Muscle layer of duodenum (tissue), 2 donors: ENCODE data around the gene ZNF423.

Experiments used
- H3K27ac ChIP-seq: one replicate; pipeline ENCODE4 v1.7.0; 2013; ENCODE audit warnings: mild to moderate bottlenecking, low read length
- H3K27me3 ChIP-seq: one replicate; pipeline ENCODE4 v1.7.0; 2013; ENCODE audit warnings: low read depth, mild to moderate bottlenecking, control low read depth, low read length
- H3K36me3 ChIP-seq, 2 donors: one replicate each; pipeline ENCODE4 v1.7.0; 2013; ENCODE audit warnings: low read length in 2 of 2, control low read depth in 1 of 2, mild to moderate bottlenecking in 1 of 2; ENCODE audit not compliant: insufficient read depth in 2 of 2, control insufficient read depth in 1 of 2
- H3K4me1 ChIP-seq, 2 donors: one replicate each; pipeline ENCODE4 v1.7.0; 2013; ENCODE audit warnings: low read length in 2 of 2, mild to moderate bottlenecking in 2 of 2, control low read depth in 1 of 2, moderate library complexity in 1 of 2; ENCODE audit not compliant: insufficient read depth in 2 of 2, control insufficient read depth in 1 of 2
- H3K4me3 ChIP-seq, 2 donors: one replicate each; pipeline ENCODE4 v1.7.0; 2013; ENCODE audit warnings: low read length in 2 of 2, low read depth in 1 of 2, mild to moderate bottlenecking in 1 of 2
- H3K9me3 ChIP-seq, 2 donors: one replicate each; pipeline ENCODE4 v1.7.0; 2013; ENCODE audit warnings: low read length in 2 of 2, control low read depth in 1 of 2, mild to moderate bottlenecking in 1 of 2; ENCODE audit not compliant: control insufficient read depth in 1 of 2
- donor health status: healthy.

Gene ZNF423

DNA sequence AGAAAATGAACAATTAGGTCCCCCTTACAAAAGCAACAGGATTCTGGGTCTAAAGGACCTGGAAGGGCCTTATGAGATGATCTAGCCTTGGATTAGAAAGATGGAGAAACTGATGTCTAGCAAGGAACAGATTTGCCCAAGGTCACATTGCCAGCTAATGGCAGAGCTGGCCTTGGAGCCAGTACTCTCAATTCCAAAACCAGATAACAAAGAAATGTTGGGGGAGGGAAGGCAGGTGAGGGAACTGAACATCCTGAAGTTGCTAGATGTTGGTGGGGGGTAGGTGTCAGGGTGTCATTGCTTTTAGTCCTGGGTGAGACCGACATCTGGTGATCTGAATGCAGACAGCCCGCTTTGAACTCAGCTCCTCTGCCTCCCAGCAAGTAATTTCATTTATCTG lies 11.3 kb upstream of the ZNF423 start:
- H3K27ac ChIP-seq, result no peak overlapping the region
- H3K27me3 ChIP-seq, result no peaks in the 10 kb centered on the region
- no peaks in the 10 kb centered on the region for H3K9me3 ChIP-seq
- H3K4me1 ChIP-seq, result peaks cover 0 to 10% of the 10 kb centered on the region in 2 donors
- H3K36me3 ChIP-seq, result no peaks in the 10 kb centered on the region
- no peak overlapping the region for H3K4me3 ChIP-seq

DNA sequence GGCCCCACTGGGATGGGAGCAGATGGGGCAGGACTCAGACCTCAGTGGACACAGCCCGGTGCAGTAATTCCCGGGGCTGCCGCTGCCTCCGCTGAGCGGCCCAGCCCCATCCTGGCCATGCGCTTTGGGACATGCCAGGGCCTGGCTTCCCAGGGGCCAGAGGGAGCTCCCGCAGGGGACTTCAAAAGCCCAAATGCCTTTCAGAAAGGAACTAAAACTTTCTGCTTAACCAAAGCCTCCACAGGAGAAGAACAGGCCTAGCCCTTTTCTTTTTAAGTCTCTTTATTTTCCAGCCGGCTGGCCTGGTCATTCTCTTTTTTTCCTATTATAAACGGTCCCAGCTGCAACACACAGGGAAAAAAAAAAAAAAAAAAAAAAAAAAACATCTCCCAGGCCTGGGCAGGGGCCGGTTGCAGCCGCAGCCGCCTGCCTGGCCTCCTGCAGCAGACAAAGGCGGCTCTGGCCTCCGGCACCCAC lies 10.7 kb upstream of the ZNF423 start:
- no peak overlapping the region for H3K27ac ChIP-seq
- H3K36me3 ChIP-seq, result no peaks in the 10 kb centered on the region
- H3K27me3 ChIP-seq, result no peaks in the 10 kb centered on the region
- peaks cover 0 to 10% of the 10 kb centered on the region in 2 donors for H3K4me1 ChIP-seq
- H3K4me3 ChIP-seq, result no peak overlapping the region
- H3K9me3 ChIP-seq, result no peaks in the 10 kb centered on the region

DNA sequence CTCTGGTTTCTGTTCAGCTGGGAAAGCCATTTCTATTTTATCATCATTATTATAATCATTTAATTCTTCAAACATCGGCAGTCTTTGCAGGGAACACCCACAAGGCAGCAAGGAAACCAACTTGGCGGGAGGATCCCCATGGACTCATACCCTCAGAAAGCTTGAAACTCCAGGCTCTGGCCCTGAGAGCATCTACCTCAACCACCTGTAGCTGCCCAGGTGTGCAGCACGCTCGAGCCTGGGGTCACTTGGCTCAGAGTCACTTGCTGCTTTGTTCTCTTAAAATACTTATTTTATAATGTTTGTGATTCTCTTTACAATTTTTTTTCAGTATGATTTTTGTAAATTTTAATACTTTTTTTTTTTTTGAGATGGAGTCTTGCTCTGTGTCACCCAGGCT lies 6.8 kb upstream of the ZNF423 start:
- H3K4me1 ChIP-seq, result peaks cover 0 to 18% of the 10 kb centered on the region in 2 donors
- H3K27me3 ChIP-seq, result peaks cover 6% of the 10 kb centered on the region
- no peaks in the 10 kb centered on the region for H3K36me3 ChIP-seq
- H3K4me3 ChIP-seq, result no peak overlapping the region
- no peak overlapping the region for H3K27ac ChIP-seq
- no peaks in the 10 kb centered on the region for H3K9me3 ChIP-seq

DNA sequence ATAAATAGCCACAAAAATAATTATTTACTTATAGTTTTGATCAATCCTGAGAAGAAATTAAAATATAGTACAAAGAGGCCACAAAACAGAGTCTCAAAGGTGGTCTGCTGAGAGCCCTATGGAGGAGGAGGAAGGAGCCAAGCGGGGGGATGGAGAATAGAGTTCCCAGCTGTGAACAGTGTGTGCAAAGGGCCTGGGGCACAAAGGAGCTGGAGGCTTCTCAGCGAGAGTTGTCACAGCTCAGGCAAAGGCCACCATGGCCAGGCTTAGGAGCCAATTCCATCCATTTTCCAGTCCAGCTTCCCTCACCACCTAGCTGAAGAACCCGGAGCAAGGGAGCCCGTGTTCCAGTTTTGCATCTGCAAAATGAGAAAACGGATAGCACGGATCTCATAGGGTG lies 5.4 kb upstream of the ZNF423 start:
- Histone ChIP-seq H3K9me3 (no peaks in the 10 kb centered on the region), H3K4me3 (no peak overlapping the region), H3K4me1 (peaks cover 0 to 15% of the 10 kb centered on the region in 2 donors), H3K27me3 (peaks cover 6% of the 10 kb centered on the region), H3K36me3 (no peaks in the 10 kb centered on the region), H3K27ac (no peak overlapping the region)

DNA sequence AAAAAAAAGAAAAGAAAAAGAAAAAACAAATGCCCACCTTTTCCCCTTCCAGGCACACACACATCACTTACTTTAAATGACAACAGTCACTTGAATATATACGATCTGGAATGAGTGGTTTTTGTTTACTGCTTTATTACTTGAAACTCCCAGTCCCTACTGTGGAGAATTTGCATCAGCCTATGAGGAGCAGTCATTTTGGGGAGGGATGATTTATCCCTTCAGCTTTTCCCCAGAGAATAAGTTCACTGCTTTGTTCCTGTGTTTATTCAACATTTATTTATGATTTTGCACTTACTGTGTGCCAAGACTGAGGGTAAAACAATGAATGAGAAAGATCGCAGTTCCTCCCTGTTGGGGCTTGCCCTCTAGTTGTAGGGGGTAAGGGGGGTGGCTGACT lies 4.7 kb upstream of the ZNF423 start:
- Histone ChIP-seq H3K27me3 (peaks cover 6% of the 10 kb centered on the region), H3K36me3 (no peaks in the 10 kb centered on the region), H3K4me1 (peaks cover 0 to 12% of the 10 kb centered on the region in 2 donors), H3K4me3 (no peak overlapping the region), H3K27ac (no peak overlapping the region), H3K9me3 (no peaks in the 10 kb centered on the region)

DNA sequence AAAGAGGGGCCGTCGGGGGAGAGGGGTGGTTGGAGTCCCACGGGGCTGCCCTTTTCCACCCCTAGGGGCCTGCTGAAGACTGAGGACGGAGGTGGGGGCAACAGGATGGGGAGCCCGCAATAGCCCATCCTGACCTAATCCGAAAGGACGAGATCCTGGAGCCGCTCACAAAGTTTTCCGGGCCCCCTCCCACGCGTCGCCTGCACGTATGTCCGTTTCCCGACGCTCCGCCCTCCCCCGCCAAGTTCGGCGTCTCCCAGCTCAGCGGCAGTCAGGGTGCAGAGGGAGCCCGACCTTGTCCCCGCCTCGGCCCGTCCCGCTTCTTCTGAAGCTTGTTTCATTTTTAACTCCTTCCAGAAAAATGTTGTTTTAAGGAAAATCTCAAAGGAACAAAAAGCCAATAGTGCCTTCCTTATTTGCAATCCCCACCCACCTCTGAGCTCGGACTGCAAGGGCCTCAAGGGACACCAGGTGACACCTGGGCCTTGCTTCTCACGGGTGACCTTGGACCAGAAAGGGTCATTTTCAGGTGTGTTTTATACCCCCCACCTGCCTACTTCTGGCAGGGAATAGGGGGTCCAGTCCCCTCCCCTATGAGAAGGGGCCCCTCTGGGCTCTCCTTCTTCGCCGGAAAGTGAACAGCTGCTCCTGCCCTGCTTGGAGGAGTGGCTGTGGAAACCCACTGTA lies 3.4 kb upstream of the ZNF423 start:
- H3K27me3 ChIP-seq, result peaks cover 6% of the 10 kb centered on the region

DNA sequence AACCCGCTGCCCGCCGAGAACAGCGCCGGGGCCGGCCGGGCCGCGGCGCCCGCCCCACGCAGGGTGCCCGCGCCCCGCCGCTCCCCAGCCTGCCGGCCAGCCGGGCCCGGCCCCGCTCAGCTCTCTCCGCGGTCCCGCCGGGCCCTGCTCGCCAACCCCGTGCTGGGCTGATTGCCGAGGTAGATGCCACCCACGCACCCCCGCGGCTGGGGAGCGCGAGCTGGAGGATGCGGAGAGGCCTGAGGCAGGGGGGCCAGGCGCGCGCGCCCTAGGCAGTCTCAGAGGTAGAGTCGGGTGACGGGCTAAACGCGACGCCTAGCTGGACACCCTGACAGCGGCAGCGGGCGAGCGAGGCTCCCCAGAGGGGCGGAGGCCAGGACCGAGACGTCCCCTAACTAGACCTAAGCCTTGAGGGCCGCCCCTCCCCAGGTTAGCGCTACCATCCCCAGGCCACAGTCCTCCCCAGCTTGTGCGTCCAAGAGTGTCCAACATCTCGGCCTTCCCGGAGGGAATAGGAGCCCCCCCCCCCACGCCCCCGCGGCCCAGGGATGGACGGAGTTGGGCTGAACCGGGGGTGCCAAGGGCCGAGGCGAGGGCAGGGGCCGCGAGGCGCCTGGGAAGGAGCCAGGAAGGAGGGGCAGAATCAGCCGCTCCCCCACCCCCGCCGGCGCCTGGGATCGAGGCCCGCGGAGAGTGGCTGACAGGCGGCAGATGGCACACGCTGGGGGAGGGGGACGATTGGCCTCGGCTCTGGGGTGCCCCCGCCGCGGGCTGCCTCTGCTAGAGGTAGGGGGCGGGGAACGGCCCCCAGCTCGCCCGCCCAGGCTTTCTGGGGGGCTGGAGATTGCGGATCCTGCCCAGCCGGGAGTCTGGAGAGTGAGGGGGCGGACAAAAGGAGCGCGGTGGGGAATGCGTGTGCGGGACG lies 2.5 kb upstream of the ZNF423 start:
- Histone ChIP-seq H3K27ac (no peak overlapping the region), H3K36me3 (no peaks in the 10 kb centered on the region), H3K4me3 (peak overlapping the region; percentile 33 to 67), H3K4me1 (peaks cover 0 to 24% of the 10 kb centered on the region in 2 donors), H3K9me3 (no peaks in the 10 kb centered on the region), H3K27me3 (peaks cover 6% of the 10 kb centered on the region)

More for the DNA sequence above, 3.4 kb upstream of the ZNF423 start:
- Histone ChIP-seq H3K27ac (no peak overlapping the region), H3K36me3 (no peaks in the 10 kb centered on the region), H3K4me3 (peak overlapping the region; percentile 33 to 67), H3K4me1 (peaks cover 0 to 16% of the 10 kb centered on the region in 2 donors), H3K9me3 (no peaks in the 10 kb centered on the region)

DNA sequence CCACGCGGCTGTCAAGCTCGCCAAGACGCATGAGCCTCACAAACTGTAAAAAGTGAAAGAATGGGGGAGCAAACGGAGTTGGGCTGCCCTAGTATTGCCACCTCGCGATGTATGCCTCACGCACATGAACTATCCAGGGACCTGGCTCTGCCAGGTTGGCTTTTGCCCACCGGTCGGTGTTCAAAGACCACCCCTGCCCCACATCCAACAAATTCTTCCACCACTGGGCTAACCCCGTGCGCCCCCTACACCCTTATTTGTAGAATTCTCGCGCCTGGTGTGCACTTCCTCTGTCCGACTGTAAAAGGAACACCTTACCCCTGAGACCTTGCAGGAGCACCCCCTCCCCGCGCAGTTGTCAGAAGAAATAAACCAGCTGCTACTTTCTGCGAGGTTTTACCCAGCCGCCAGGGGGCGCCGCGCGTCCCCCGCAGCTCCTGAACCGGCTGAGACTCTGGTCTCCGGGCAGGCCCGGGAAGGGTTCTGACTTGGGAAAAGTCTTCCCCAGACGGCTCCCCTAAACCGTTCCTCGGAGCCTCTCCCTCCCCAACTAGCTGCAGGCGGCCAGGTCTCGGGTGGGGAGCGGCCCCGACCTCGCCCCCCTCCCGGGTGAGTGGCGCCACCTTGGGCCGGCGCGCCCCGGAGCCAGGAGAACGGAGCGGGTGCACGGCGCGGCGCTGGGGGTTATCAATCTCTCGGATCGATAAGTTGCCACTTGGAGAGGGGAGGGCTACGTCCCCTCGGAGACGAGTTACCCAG lies 1.7 kb upstream of the ZNF423 start:
- H3K9me3 ChIP-seq, result no peaks in the 10 kb centered on the region
- no peaks in the 10 kb centered on the region for H3K36me3 ChIP-seq
- peaks cover 0 to 28% of the 10 kb centered on the region in 2 donors for H3K4me1 ChIP-seq
- no peak overlapping the region for H3K27ac ChIP-seq
- H3K27me3 ChIP-seq, result peaks cover 6% of the 10 kb centered on the region
- peak overlapping the region; percentile 50 to 67 for H3K4me3 ChIP-seq

DNA sequence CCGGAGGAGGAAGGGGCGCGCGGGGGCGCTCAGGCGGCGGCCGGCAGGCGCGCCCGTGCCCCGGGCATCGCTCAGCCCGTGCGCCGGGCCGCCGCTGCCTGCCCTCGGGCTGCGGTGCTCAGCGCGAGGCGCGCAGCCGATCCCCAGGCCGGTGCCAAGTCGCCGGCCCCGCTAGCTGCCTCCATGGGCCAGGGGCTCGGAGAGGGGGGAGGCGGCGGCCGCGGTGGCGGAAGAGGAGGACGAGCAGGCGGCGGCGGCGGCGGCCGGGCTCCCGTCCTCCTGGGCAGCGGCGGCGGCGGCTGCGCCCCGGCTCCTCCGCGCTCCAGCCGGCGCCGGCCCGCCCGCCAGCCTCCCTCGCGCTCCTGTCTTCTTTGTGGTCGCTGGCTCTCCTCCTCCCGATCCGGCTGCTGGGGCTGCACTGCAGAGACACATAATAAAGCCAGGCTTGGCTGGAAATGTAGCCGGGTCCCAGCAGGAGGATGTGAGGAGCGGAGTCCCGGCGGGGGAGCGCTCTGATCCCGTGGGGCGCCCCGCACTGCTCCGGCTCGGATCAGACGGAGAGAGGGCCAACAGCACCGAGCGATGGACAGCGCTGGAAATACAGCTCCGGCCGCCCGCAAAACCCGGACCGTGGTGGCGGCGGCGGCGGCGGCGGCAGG lies 889 bp upstream of the ZNF423 start:
- Histone ChIP-seq H3K27ac (no peak overlapping the region), H3K27me3 (peaks cover 6% of the 10 kb centered on the region), H3K9me3 (no peaks in the 10 kb centered on the region), H3K36me3 (no peaks in the 10 kb centered on the region), H3K4me3 (peak overlapping the region in 1 of 2 donors; percentile 76), H3K4me1 (peaks cover 0 to 33% of the 10 kb centered on the region in 2 donors)

DNA sequence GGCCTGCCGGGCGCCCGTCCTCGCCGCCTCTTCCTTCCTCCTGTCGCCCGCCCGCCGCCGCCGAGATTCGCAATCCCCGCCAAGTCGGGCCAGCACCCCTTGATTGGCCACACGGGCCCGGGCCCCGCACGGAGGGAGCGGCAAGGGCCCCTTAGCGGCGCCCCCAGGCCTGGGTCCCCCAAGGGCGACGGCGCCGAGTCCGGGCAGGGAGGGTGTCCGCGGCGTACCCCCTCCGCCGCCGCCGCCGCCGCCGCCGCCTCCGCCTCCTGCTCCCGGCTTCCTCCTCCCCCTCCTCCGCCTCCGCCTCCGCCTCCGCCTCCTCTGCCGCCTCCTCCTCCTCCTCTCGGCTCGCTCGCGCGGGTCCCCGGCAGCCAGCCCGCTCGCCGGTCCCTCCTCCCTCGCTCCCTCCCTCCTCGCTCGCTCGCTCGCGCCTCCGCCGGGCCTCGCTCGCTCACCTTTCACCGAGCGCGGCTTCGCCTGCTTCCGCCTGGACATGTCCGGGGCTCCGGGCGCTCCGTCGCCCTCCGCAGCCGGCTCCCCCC lies 561 bp downstream of the ZNF423 start:
- Histone ChIP-seq H3K9me3 (no peaks in the 10 kb centered on the region), H3K27me3 (peaks cover 6% of the 10 kb centered on the region), H3K4me1 (peaks cover 0 to 41% of the 10 kb centered on the region in 2 donors)

More for the DNA sequence above, 561 bp downstream of the ZNF423 start:
- Histone ChIP-seq H3K36me3 (no peaks in the 10 kb centered on the region), H3K4me3 (peak overlapping the region in 1 of 2 donors; percentile 76), H3K27ac (no peak overlapping the region)
